Uterus (tissue), 2 donors: Measurements from ENCODE around the gene FBN2.

Experiments
- POLR2A ChIP-seq, 2 donors: fragments of 450-650 bp; IDR thresholded peaks; one replicate each; pipeline ENCODE4 v1.6.1; 2016; ENCODE audit warnings: antibody characterized with exemption in 2 of 2, mild to moderate bottlenecking in 1 of 2, moderate library complexity in 1 of 2
- TF ChIP-seq, protein P1 (sequence below), 4 experiments: fragments of 200-600 bp in 2 of 4; fragments of 450-650 bp in 2 of 4; sonication (generic) in 2 of 4; IDR thresholded peaks; one replicate each; pipeline ENCODE4 v1.5.1; 2016 to 2019; ENCODE audit warnings: antibody characterized with exemption in 4 of 4, mild to moderate bottlenecking in 2 of 4, moderate library complexity in 1 of 4

- no peak for TF ChIP-seq POLR2A (IDR thresholded peaks at IDR 0.05)
- TF ChIP-seq, protein P1, sequence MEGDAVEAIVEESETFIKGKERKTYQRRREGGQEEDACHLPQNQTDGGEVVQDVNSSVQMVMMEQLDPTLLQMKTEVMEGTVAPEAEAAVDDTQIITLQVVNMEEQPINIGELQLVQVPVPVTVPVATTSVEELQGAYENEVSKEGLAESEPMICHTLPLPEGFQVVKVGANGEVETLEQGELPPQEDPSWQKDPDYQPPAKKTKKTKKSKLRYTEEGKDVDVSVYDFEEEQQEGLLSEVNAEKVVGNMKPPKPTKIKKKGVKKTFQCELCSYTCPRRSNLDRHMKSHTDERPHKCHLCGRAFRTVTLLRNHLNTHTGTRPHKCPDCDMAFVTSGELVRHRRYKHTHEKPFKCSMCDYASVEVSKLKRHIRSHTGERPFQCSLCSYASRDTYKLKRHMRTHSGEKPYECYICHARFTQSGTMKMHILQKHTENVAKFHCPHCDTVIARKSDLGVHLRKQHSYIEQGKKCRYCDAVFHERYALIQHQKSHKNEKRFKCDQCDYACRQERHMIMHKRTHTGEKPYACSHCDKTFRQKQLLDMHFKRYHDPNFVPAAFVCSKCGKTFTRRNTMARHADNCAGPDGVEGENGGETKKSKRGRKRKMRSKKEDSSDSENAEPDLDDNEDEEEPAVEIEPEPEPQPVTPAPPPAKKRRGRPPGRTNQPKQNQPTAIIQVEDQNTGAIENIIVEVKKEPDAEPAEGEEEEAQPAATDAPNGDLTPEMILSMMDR (IDR thresholded peaks at IDR 0.05), result no peak
These were observed 9.3 kb downstream of the FBN2 start for GRCh38 chr5:128528637-128529255.
